Lung (tissue), 12 donors: ENCODE data around the gene MYO15A. TPM values are rescaled to one million over a fixed set of nuclear protein-coding genes. Genes with fewer than 3 reads are reported as not detected.
A peak's percentile ranks its signal among the peaks of the same experiment; 100 is the strongest.

Experiments
- ATAC-seq: fragments of 200-7000 bp; cut with Tn5 transposase; one replicate; pipeline ENCODE4 v1.9.1; 2020; ENCODE audit warnings: moderate number of reproducible peaks; ENCODE audit not compliant: insufficient read depth, low FRiP score
- DNase-seq, 3 donors: peaks; one replicate each; pipeline ENCODE4 v3.0.0-alpha.2; 2013 to 2017
- H3K27ac ChIP-seq, 2 donors: one replicate each; pipeline ENCODE4 v1.5.1; 2013; ENCODE audit warnings: mild to moderate bottlenecking in 2 of 2, moderate library complexity in 2 of 2, control low read depth in 1 of 2, inconsistent platforms in 1 of 2, low read depth in 1 of 2, low read length in 1 of 2
- H3K27me3 ChIP-seq, 3 donors: one replicate each; pipeline ENCODE4 v1.5.1; 2013; ENCODE audit warnings: low read length in 2 of 3; ENCODE audit not compliant: control insufficient read depth in 3 of 3, insufficient read depth in 3 of 3
- H3K36me3 ChIP-seq, 4 donors: one replicate each; pipeline ENCODE4 v1.5.1; 2013; ENCODE audit warnings: low read length in 4 of 4, mild to moderate bottlenecking in 1 of 4, moderate library complexity in 1 of 4; ENCODE audit not compliant: control insufficient read depth in 4 of 4, insufficient read depth in 4 of 4
- H3K4me1 ChIP-seq, 5 donors: one replicate each; pipeline ENCODE4 v1.5.1; 2013; ENCODE audit warnings: low read length in 5 of 5, mild to moderate bottlenecking in 2 of 5, moderate library complexity in 1 of 5; ENCODE audit not compliant: control insufficient read depth in 5 of 5, insufficient read depth in 5 of 5
- H3K4me3 ChIP-seq: one replicate; pipeline ENCODE4 v1.5.1; 2013; ENCODE audit warnings: mild to moderate bottlenecking, control low read depth, moderate library complexity
- H3K9ac ChIP-seq, 2 donors: one replicate each; pipeline ENCODE4 v1.5.1; 2013; ENCODE audit warnings: low read length in 2 of 2, control low read depth in 1 of 2; ENCODE audit not compliant: insufficient read depth in 1 of 2
- H3K9me3 ChIP-seq, 4 donors: one replicate each; pipeline ENCODE4 v1.5.1; 2013; ENCODE audit warnings: low read length in 3 of 4, mild to moderate bottlenecking in 1 of 4, moderate library complexity in 1 of 4; ENCODE audit not compliant: control insufficient read depth in 4 of 4, insufficient read depth in 3 of 4
- WGBS, 2 donors: extraction: QIAGEN DNeasy Blood & Tissue Kit; methylation state at CpG; one replicate each; pipeline ENCODE4 v1.1.7; 2013; 5-methylcytosine and 5-hydroxymethylcytosine counted together
- polyA plus RNA-seq, 2 donors: library from polyadenylated mRNA; stranded (reverse); fragments of 200-250 nt; gene quantifications; one replicate each; pipeline ENCODE4 v1.2.1, GENCODE V29; 2013
- total RNA-seq, 2 donors: library from RNA; depleted of rRNA in 1 of 2; stranded (reverse); fragments of >200 nt in 1 of 2; gene quantifications; one replicate each; pipeline ENCODE4 v1.2.1, GENCODE V29; 2014 to 2021
- TF ChIP-seq, protein P1 (sequence below): IDR thresholded peaks from 2 replicates; pipeline ENCODE4 v1.5.1; 2012; ENCODE audit warnings: mild to moderate bottlenecking; ENCODE audit errors: control extremely low read depth, extremely low read depth
- donor health status: control.
- donor health status: control.
- donor health status: Bipolar disorder and iron deficiency.
- donor health status: healthy.
- donor health status: DM: yes; HTN: yes; CAD: no.

The MYO15A gene
- total and polyA plus RNA-seq, 4 donors, result 0.56 to 2.7 (median 2.3) TPM

DNA sequence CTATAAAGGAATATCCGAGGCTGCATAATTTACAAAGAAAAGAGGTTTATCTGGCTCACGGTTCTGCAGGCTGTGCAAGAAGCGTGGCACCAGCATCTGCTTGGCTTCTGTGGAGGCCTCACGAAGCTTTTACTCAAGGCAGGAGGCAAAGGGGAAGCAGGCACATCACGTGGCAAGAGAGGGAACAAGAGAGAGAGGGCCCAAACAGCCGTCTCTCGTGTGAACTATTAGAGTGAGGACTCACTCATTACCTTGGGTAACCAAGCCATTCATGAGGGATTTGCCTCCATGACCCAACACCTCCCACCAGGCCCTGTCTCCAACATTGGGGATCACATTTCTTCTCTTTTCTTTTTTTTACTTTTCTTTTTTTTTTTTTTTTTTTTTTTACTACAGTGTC, 67.6 kb downstream of the MYO15A start:
- H3K9me3 ChIP-seq, result no peaks in the 10 kb centered on the region
- WGBS, 2 donors, result 52 to 74% methylated on average over 7 of the region's 7 CpGs
- no peak overlapping the region for H3K27ac ChIP-seq
- no peak overlapping the region for H3K4me3 ChIP-seq
- H3K36me3 ChIP-seq, result no peaks in the 10 kb centered on the region
- no peaks in the 10 kb centered on the region for H3K27me3 ChIP-seq
- ATAC-seq (no peak), DNase-seq (no peak)
- no peak overlapping the region for H3K9ac ChIP-seq
- no peaks in the 10 kb centered on the region for H3K4me1 ChIP-seq
- TF ChIP-seq, protein P1, sequence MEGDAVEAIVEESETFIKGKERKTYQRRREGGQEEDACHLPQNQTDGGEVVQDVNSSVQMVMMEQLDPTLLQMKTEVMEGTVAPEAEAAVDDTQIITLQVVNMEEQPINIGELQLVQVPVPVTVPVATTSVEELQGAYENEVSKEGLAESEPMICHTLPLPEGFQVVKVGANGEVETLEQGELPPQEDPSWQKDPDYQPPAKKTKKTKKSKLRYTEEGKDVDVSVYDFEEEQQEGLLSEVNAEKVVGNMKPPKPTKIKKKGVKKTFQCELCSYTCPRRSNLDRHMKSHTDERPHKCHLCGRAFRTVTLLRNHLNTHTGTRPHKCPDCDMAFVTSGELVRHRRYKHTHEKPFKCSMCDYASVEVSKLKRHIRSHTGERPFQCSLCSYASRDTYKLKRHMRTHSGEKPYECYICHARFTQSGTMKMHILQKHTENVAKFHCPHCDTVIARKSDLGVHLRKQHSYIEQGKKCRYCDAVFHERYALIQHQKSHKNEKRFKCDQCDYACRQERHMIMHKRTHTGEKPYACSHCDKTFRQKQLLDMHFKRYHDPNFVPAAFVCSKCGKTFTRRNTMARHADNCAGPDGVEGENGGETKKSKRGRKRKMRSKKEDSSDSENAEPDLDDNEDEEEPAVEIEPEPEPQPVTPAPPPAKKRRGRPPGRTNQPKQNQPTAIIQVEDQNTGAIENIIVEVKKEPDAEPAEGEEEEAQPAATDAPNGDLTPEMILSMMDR, result no peak

DNA sequence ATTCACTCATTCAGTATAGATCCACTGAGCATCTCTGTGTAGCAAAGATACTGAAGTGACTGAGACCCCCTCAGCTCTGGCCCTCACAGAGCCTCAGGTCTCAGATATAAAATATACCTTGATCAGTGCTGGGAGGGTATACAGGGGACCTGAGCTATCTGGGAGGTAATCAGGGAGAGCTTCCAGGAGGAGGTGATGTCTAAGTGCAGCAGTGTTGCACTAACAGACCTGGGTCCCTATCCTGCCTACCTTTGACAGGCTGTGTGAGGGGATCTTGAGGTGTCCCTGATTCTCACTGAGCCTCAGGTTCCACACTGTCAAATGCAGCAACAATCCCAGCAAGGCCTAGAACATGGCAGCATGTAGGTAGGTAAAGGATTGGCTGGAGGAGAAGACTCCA, 68.6 kb downstream of the MYO15A start:
- DNase-seq (no peak), ATAC-seq (no peak)
- no peak overlapping the region for H3K9ac ChIP-seq
- no peaks in the 10 kb centered on the region for H3K36me3 ChIP-seq
- H3K9me3 ChIP-seq, result no peaks in the 10 kb centered on the region
- TF ChIP-seq, protein P1, result no peak
- H3K27ac ChIP-seq, result no peak overlapping the region
- H3K4me3 ChIP-seq, result no peak overlapping the region
- peaks cover 0 to 6% (median 0%) of the 10 kb centered on the region in 5 donors for H3K4me1 ChIP-seq
- no peaks in the 10 kb centered on the region for H3K27me3 ChIP-seq

DNA sequence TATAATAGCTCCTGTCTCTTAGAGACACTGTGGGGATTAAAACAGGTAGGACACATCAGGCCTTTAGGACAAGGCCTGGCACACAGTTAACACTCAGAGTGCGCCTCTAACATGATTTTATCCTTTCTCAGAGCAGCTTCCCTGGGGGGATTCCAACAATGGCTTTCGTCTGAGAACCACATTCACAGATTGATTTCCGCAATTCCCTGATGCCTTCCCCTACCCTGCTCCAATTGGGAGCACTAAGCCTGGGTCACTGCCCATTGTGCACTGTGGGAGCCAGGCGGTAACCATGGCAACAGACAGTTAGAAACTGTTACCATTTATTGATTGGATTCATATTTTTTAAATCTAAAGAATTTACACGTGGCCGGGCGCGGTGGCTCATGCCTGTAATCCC, 69.2 kb downstream of the MYO15A start:
- 95% methylated on average over 8 of the region's 8 CpGs for WGBS, 2 donors
- Histone ChIP-seq H3K9me3 (no peaks in the 10 kb centered on the region), H3K36me3 (no peaks in the 10 kb centered on the region), H3K9ac (no peak overlapping the region), H3K4me3 (no peak overlapping the region), H3K27me3 (no peaks in the 10 kb centered on the region), H3K27ac (no peak overlapping the region), H3K4me1 (peaks cover 0 to 9% (median 0%) of the 10 kb centered on the region in 5 donors)
- ATAC-seq (no peak), DNase-seq (no peak)
- TF ChIP-seq, protein P1, result no peak

DNA sequence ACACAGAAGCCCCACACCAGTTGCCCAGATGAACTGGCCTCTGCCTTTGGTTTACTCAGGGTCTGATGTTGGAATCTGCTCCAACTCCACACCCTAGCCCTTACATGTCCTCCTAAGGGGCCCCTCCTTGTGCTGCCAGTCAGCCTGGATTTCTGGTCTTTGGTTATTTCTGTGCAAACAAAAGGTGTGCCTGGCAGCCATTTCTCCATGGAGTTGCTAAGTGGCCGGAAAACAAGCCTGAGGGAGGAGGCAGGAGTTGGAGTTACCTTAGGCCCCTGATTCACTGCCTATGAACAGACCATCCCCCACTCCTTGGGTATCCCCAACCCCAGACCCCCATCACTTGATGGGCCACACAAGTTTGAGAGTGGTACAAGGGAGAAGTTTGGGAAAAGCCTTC, 70.6 kb downstream of the MYO15A start:
- Histone ChIP-seq H3K9ac (no peak overlapping the region), H3K4me1 (peaks cover 0 to 9% (median 0%) of the 10 kb centered on the region in 5 donors), H3K4me3 (no peak overlapping the region), H3K36me3 (no peaks in the 10 kb centered on the region), H3K9me3 (no peaks in the 10 kb centered on the region), H3K27ac (no peak overlapping the region), H3K27me3 (no peaks in the 10 kb centered on the region)
- TF ChIP-seq, protein P1, result no peak
- DNase-seq, result peak in 1 of 3 donors; percentile 35
- ATAC-seq, result no peak
- WGBS, 2 donors, result 71 to 86% methylated on average over 1 of the region's 1 CpG
